ENCODE results near the gene RFX5.

RFX5 gene

DNA sequence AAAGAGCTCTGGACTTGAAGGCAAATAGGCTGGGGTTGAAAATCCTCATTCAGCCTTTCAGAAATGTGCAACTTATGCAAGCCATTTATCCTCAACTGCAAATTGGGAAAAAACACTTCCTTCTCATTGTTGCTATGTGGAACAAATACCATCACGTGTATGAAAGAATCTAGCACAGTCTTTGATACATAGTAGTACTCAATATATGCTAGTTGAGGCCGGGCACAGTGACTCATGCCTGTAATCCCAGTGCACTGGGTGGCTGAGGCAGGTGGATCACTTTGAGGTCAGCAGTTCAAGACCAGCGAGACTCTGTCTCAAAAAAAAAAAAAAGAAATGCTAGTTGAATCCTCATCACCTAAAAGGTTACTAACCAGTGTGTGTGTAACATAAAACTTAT lies 28.1 kb downstream of the RFX5 start:
- no peak for DNase-seq

- DNase-seq, result no peak
Measured at GRCh38 chr1:151315565-151316235, 31.4 kb downstream of the RFX5 start.

DNA sequence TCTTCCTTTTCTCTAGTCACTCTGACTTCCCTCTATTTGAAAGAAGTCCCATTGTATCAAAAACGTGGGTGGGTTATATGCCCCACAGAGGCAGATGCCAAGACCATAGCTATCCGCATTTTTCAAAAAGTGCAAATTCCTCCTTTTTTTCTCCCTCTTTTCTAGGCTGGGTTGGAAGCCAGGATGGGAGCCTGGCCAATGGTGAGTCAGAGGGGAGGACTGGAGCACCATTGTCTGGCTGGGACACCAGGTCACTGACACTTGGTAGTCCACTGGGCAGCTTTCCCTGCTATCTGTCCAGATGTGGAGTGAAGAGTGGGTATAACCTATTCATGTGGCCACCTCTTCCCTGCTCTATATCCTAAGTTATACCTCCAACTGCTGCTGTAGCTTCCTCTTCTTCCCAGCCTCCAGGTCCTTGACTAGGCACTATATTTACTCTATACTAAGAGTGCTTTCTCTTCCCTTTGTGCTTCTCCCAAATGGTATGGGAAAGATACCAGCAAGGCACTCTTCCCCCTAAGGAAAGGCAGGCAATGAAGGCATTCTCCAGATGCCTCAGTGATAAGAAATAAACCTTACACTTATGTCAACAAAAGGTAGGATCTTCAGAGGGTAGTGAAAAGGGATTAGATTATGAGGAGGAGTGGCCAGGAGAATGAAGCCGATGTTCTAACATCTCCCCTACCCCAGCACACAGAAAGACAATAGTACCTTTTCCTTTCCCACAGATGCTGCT lies 32.7 kb downstream of the RFX5 start:
- DNase-seq, result peak; percentile 75

GRCh38 chr1:151313501-151313900 lies 33.6 kb downstream of the RFX5 start:
- DNase-seq, result no peak

DNA sequence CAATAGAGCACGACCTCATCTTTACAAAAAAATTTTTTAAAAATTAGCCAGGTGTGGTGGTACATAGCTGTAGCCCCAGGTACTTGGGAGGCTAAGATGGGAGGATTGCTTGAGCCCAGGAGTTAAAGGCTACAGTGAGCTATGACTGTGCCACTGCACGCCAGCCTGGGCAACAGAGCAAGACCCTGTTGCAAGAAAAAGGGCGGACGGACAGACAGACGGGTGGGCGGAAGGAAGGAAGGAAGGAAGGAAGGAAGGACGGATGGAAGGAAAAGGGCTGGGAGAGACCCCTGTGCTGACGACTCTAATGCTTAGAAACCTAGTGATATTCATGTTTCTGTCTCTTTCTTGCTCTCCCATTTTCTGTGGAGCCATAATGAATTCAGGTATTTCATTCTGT lies 34.2 kb downstream of the RFX5 start:
- DNase-seq, result no peak

- peak; percentile 48 for DNase-seq
Measured at GRCh38 chr1:151312411-151312810, 34.6 kb downstream of the RFX5 start.

- peak; percentile 99 for DNase-seq
Measured at GRCh38 chr1:151311589-151312331, 35.3 kb downstream of the RFX5 start.

GRCh38 chr1:151311011-151311410 lies 36.0 kb downstream of the RFX5 start:
- DNase-seq, result no peak

DNA sequence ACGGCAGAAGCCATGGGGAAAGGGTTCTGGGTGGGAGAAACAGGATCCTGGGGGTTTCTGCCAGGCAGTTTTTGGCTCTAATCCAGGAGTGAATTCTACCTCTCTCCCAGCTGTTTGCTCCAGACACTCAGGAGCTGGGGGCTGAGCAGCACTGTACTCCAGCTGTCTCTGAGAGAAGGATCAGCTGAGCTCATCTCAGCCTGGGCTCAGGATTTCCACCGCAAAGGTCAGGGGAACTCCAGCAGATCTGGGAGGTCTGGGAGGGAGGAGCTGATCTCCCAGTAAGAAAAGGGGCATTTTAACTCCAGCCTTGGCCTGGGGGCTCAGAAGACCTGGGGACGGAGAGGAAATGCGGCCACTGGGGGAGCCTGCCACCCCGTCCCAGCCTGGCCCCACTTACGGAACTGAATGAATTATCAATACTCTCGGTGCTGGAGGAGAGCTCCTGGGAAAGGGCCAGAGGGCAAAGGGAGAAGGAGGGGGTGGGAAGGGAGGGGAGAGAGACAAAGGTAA lies 37.2 kb downstream of the RFX5 start:
- peak; percentile 49 for DNase-seq

- DNase-seq, result no peak
Measured at GRCh38 chr1:151294742-151295462, 52.1 kb downstream of the RFX5 start.

DNA sequence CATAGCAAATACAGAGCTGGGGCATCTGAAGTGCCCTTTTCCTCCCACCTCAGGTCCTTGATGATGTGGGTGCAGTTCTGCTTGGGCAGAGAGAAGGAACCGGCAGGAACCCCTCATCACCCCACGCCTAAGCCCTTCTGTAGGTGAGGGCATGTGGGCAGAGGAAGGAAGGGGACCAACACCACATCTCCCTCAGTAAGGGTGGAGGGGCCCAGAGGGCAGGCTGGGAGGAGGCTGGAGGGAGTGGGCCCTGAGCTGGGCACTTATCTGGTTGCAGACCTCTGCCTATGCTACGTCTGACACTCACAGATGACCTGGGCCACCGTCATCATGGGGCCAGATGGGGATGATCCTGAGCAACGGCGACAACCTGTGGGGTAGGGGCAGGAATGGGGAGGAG lies 54.0 kb downstream of the RFX5 start:
- no peak for DNase-seq

GRCh38 chr1:151292207-151293030 lies 54.6 kb downstream of the RFX5 start:
- DNase-seq, result no peak

GRCh38 chr1:151290709-151291303 lies 56.2 kb downstream of the RFX5 start:
- DNase-seq, result no peak
